A673 (cell line): ENCODE measurements around the gene ACOXL. TPM values are rescaled to one million over a fixed set of nuclear protein-coding genes. Genes with fewer than 3 reads are reported as not detected.

Experiments
- BruUV-seq: library from RNA; stranded (reverse); fragments of 400-500 nt; replicated peaks from 2 replicates; lab custom pipeline; 2021; lab: Mats Ljungman, UMichigan
- CTCF ChIA-PET: fragments of 300-600 bp; sonication (Branson Sonifier 250); formaldehyde crosslinking; loops from one replicate; lab custom pipeline; 2022; ENCODE audit warnings: antibody characterized with exemption; lab: Charles Lee
- POLR2A ChIA-PET: fragments of 300-600 bp; sonication (Branson Sonifier 250); formaldehyde crosslinking; loops from one replicate; lab custom pipeline; 2022; ENCODE audit warnings: antibody characterized with exemption; ENCODE audit not compliant: low non-redundant PET; lab: Charles Lee
- DNase-seq: peaks from one replicate; pipeline ENCODE4 v3.0.0-alpha.2; 2015; ENCODE audit warnings: low spot score
- H3K27ac ChIP-seq: fragments of 200-600 bp; sonication (generic); 2 replicates; pipeline ENCODE4 v1.5.1; 2016; ENCODE audit warnings: mixed run types, low read depth, mild to moderate bottlenecking, mixed read lengths, antibody characterized with exemption, low read length; ENCODE audit not compliant: poor library complexity, severe bottlenecking
- H3K27me3 ChIP-seq: fragments of 200-600 bp; sonication (generic); replicated peaks from 2 replicates; pipeline ENCODE4 v1.6.1; 2017; ENCODE audit warnings: mixed run types, low read depth, mild to moderate bottlenecking, mixed read lengths, antibody characterized with exemption, low read length; ENCODE audit not compliant: insufficient read depth, poor library complexity
- H3K36me3 ChIP-seq: fragments of 200-600 bp; sonication (generic); 2 replicates; pipeline ENCODE4 v1.6.1; 2016; ENCODE audit warnings: mixed run types, mild to moderate bottlenecking, mixed read lengths, antibody characterized with exemption, low read length; ENCODE audit not compliant: insufficient read depth, poor library complexity, severe bottlenecking
- H3K4me1 ChIP-seq: fragments of 200-600 bp; sonication (generic); 2 replicates; pipeline ENCODE4 v1.6.1; 2017; ENCODE audit warnings: mixed run types, mild to moderate bottlenecking, mixed read lengths, antibody characterized with exemption, low read length; ENCODE audit not compliant: insufficient read depth, poor library complexity, severe bottlenecking
- H3K4me3 ChIP-seq: fragments of 200-600 bp; sonication (generic); 2 replicates; pipeline ENCODE4 v1.5.1; 2016; ENCODE audit warnings: low read depth, mixed run types, mild to moderate bottlenecking, mixed read lengths, low read length; ENCODE audit not compliant: poor library complexity, severe bottlenecking
- H3K9me3 ChIP-seq: fragments of 200-600 bp; sonication (generic); 2 replicates; pipeline ENCODE4 v1.6.1; 2016; ENCODE audit warnings: mixed run types, low read depth, mild to moderate bottlenecking, mixed read lengths, antibody characterized with exemption, low read length; ENCODE audit not compliant: poor library complexity, severe bottlenecking
- EZH2 ChIP-seq: fragments of 200-600 bp; sonication (generic); IDR thresholded peaks from 2 replicates; pipeline ENCODE4 v1.6.1; 2017; ENCODE audit warnings: borderline replicate concordance, low read depth, mild to moderate bottlenecking, mixed read lengths, antibody characterized with exemption, low read length; ENCODE audit not compliant: poor library complexity, severe bottlenecking
- intact Hi-C: fragments of 100-400 bp; cut with micrococcal nuclease; formaldehyde crosslinking; loops from one replicate; pipeline ENCODE4 v1.10.0; 2022; ENCODE audit not compliant: unreplicated experiment
- total RNA-seq: library from RNA; stranded (reverse); gene quantifications from 2 replicates; pipeline ENCODE4 v1.2.3, GENCODE V29; 2021
- TF ChIP-seq, protein P1 (sequence below): fragments of 300-800, 200-600 bp; sonication (generic); conservative IDR thresholded peaks from 2 replicates; pipeline ENCODE4 v1.5.1; 2017; ENCODE audit warnings: low read depth, mild to moderate bottlenecking, antibody characterized with exemption, low read length, moderate library complexity, mixed read lengths

The ACOXL gene
- total RNA-seq, 1 experiment from 2014 or later = not detected

DNA sequence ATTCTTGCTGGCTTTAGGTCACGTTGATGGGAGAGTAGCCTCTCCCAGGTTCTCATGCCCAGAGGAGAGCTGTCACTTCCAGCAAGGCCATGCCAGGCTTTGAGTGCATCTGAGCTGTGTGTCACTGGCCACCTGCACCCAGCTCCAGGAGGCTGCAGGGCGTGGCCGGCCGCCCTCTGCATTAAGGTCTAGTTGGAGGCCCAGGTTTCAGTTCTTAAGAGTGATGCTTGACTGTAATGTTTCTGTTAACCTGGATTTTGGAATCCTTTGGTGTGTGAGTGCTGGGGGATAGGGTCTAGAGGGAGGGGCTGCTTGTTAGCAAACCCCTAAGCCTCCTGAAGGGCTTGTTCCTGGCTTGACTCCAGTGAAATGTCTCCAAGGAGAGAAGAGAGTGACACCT is 140.1 kb downstream of the ACOXL start:
- BruUV-seq = no TSS peak

DNA sequence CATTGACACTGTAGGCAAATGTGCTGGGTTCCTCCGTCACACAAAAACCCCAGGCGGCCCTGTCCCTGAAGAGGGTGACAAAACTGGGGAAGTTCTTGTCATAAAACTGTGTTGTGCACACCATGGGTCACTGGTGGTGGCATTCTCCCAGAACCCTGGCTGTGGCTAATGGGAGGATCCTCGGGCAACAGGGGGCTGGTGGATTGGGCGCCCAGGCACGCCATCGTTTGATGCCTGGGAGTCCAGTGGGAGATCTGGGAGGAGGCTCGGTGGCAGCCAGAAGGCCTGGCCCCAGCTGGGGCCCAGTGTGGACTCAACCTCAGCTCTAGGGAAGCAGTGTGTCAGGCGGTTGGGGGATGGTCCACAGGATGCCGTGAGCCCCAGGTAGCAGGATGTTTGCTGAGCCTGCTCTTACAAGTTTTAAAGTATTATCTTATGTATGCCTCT is 140.7 kb downstream of the ACOXL start:
- H3K36me3 ChIP-seq = no peaks in the 10 kb centered on the region
- no TSS peak for BruUV-seq
- H3K27me3 ChIP-seq = no peaks in the 10 kb centered on the region
- no peak for TF ChIP-seq EZH2
- TF ChIP-seq, protein P1, sequence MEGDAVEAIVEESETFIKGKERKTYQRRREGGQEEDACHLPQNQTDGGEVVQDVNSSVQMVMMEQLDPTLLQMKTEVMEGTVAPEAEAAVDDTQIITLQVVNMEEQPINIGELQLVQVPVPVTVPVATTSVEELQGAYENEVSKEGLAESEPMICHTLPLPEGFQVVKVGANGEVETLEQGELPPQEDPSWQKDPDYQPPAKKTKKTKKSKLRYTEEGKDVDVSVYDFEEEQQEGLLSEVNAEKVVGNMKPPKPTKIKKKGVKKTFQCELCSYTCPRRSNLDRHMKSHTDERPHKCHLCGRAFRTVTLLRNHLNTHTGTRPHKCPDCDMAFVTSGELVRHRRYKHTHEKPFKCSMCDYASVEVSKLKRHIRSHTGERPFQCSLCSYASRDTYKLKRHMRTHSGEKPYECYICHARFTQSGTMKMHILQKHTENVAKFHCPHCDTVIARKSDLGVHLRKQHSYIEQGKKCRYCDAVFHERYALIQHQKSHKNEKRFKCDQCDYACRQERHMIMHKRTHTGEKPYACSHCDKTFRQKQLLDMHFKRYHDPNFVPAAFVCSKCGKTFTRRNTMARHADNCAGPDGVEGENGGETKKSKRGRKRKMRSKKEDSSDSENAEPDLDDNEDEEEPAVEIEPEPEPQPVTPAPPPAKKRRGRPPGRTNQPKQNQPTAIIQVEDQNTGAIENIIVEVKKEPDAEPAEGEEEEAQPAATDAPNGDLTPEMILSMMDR = no peak
- no peak overlapping the region for H3K27ac ChIP-seq
- H3K4me3 ChIP-seq = no peak overlapping the region
- no peaks in the 10 kb centered on the region for H3K9me3 ChIP-seq
- H3K4me1 ChIP-seq = no peaks in the 10 kb centered on the region
- POLR2A ChIA-PET = no interaction called here
- no peak for DNase-seq
- CTCF ChIA-PET = no interaction called here
- intact Hi-C loops = no loop called here

More for the DNA sequence above, 140.1 kb downstream of the ACOXL start:
- Histone ChIP-seq H3K36me3 (no peaks in the 10 kb centered on the region), H3K9me3 (no peaks in the 10 kb centered on the region), H3K27me3 (no peaks in the 10 kb centered on the region), H3K4me3 (no peak overlapping the region), H3K4me1 (no peaks in the 10 kb centered on the region), H3K27ac (no peak overlapping the region)
- POLR2A ChIA-PET = no interaction called here
- intact Hi-C loops = no loop called here
- no peak for DNase-seq
- CTCF ChIA-PET = no interaction called here
- TF ChIP-seq EZH2 = no peak
- TF ChIP-seq, protein P1 = no peak

DNA sequence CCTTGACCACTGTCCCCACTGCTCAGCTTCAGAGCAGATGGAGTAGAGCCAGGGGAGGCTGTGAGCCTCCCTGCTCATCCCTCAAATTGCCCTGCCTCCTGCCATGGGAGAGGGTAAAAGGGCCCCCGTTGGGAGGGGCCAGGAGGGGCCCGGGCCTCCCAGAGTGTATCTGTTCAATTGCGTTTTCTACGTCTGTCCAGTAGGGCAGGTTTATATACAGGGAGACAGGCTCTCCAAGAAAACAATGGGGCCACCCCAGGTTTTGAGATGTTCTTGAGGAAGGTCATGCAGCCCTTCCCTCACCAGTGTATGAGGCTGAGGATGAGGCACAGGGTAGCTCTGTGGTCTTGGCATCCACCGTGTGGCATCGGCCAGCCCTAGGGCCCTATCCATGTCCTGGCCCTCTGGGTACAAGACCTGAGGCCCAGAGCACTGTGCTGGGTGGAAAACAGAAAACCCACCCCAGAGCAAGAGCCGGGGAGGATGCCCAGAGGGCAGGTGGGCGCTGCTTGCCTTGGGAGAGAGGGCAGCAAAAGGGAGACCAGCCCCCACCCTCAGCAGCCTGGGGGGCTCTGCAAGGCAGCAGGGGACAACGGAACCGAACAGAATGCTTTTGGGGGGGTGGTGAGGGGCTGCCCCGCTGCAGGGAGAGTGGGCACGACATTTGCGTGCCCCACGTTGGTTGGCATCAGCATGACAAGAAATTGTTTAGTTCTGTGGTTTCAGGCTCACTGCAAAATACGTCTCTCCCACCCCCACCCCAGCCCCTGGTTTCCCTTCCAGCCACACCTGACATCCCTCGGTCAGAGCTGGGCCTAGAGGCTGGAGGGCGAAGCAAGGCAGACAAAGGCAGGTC is 141.5 kb downstream of the ACOXL start:
- no peaks in the 10 kb centered on the region for H3K27me3 ChIP-seq
- no peak for TF ChIP-seq EZH2
- TF ChIP-seq, protein P1 = no peak
- BruUV-seq = no TSS peak

More for the DNA sequence above, 141.5 kb downstream of the ACOXL start:
- intact Hi-C loops = no loop called here
- no peak overlapping the region for H3K27ac ChIP-seq
- ChIA-PET CTCF (no interaction called here), POLR2A (no interaction called here)
- no peaks in the 10 kb centered on the region for H3K9me3 ChIP-seq
- no peak overlapping the region for H3K4me3 ChIP-seq
- no peaks in the 10 kb centered on the region for H3K4me1 ChIP-seq
- no peak for DNase-seq
- no peaks in the 10 kb centered on the region for H3K36me3 ChIP-seq
